Measurements from ENCODE around the gene TPH2.

DNA sequence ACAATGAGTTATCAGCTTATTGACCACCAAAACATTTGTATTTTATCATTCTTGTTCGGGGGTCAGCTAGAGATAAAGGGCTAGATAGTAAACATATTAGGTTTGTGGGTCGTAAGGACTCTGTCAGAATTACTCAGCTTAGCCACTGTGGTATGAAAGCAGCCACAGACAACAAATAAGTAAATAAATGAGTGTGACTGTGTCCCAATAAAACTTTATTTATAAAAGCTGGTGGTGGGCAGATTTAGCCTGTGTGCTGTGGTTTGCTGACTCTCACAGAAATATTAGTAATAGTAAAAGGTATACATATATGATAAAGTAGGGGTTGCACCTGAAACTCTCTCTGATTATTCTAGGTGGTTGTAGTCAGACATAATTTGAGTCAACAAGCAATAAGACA lies 56.1 kb downstream of the TPH2 start:
- TF ChIP-seq, protein P1, sequence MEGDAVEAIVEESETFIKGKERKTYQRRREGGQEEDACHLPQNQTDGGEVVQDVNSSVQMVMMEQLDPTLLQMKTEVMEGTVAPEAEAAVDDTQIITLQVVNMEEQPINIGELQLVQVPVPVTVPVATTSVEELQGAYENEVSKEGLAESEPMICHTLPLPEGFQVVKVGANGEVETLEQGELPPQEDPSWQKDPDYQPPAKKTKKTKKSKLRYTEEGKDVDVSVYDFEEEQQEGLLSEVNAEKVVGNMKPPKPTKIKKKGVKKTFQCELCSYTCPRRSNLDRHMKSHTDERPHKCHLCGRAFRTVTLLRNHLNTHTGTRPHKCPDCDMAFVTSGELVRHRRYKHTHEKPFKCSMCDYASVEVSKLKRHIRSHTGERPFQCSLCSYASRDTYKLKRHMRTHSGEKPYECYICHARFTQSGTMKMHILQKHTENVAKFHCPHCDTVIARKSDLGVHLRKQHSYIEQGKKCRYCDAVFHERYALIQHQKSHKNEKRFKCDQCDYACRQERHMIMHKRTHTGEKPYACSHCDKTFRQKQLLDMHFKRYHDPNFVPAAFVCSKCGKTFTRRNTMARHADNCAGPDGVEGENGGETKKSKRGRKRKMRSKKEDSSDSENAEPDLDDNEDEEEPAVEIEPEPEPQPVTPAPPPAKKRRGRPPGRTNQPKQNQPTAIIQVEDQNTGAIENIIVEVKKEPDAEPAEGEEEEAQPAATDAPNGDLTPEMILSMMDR (IDR thresholded peaks at IDR 0.05), result no peak
- no peak for TF ChIP-seq POLR2A (IDR thresholded peaks at IDR 0.05)
